Activated B cell treated with CpG ODN at 0.5 μM for 24 hours (primary cell): ENCODE results near the gene COA7. TPM values are rescaled to one million over a fixed set of nuclear protein-coding genes. Genes with fewer than 3 reads are reported as not detected.

ENCODE experiments used
- ATAC-seq: fragments of 200-7000 bp; cut with Tn5 transposase; one replicate; pipeline ENCODE4 v1.10.0; 2021; ENCODE audit warnings: low read depth, mild to moderate bottlenecking, moderate library complexity
- CTCF ChIA-PET: fragments of 350-600 bp; sonication (Branson Sonifier 250); formaldehyde crosslinking; loops from one replicate; lab custom pipeline; 2021; ENCODE audit warnings: antibody characterized with exemption; lab: Charles Lee
- POLR2A ChIA-PET: fragments of 350-600 bp; sonication (Branson Sonifier 250); formaldehyde crosslinking; loops from one replicate; lab custom pipeline; 2021; ENCODE audit warnings: antibody characterized with exemption; lab: Charles Lee
- DNase-seq: peaks from one replicate; pipeline ENCODE4 v3.0.0; 2022
- H3K27ac Mint-ChIP-seq: one replicate; pipeline ENCODE4 v1.8.0; 2020; ENCODE audit warnings: mixed read lengths
- H3K27me3 Mint-ChIP-seq: one replicate; pipeline ENCODE4 v1.8.0; 2021; ENCODE audit warnings: mixed read lengths
- H3K36me3 Mint-ChIP-seq: one replicate; pipeline ENCODE4 v1.8.0; 2021; ENCODE audit warnings: low read depth, mixed read lengths
- H3K4me1 Mint-ChIP-seq: one replicate; pipeline ENCODE4 v1.8.0; 2021; ENCODE audit warnings: mixed read lengths
- H3K4me3 Mint-ChIP-seq: one replicate; pipeline ENCODE4 v1.8.0; 2020; ENCODE audit warnings: mild to moderate bottlenecking, mixed read lengths
- H3K9me3 Mint-ChIP-seq: one replicate; pipeline ENCODE4 v1.8.0; 2020; ENCODE audit warnings: mixed read lengths
- CTCF ChIP-seq: fragments of 200-600 bp; IDR thresholded peaks from one replicate; pipeline ENCODE4 v1.8.0; 2022; ENCODE audit warnings: antibody characterized with exemption, mild to moderate bottlenecking
- intact Hi-C: fragments of 100-400 bp; cut with micrococcal nuclease; formaldehyde crosslinking; loops from one replicate; pipeline ENCODE4 v1.15.1; 2024
- total RNA-seq: library from RNA; stranded (reverse); gene quantifications from 2 replicates; pipeline ENCODE4 v1.2.3, GENCODE V29; 2022

Gene COA7
- total RNA-seq, 1 donor from 2014 or later: 23.6 TPM

DNA sequence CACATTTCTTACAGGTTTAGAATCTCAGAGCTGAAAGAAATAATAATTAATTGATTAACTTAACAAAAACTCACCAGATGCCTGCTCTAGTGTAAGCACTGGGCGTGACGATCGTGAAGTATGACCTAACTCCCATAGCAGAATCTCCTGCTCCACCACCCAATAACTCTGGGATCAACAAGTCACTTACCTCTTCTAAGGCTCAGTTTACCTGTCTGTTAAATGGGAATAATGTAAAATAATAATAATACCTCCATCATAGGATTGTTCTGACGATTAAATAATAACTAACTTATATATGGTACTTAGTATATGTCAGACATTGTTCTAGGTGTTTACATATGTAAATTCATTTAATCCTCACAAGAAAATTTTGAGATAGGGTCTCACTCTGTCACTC is 24.6 kb downstream of the COA7 start:
- no peak for ATAC-seq
- Mint-ChIP-seq H3K27me3 (no peaks in the 10 kb centered on the region), H3K4me1 (peaks cover 14% of the 10 kb centered on the region), H3K27ac (no peak overlapping the region), H3K9me3 (no peaks in the 10 kb centered on the region), H3K36me3 (peaks cover 53% of the 10 kb centered on the region), H3K4me3 (no peak overlapping the region)
- DNase-seq: no peak
- POLR2A ChIA-PET: interaction anchor here (1.6 kb wide), 1 partner anchor 39 kb away, joined by 7 read pairs; no protein-coding TSS in a partner anchor
- intact Hi-C loops: no loop called here
- no peak for TF ChIP-seq CTCF
- CTCF ChIA-PET: no interaction called here

- no peak for ATAC-seq
- ChIA-PET CTCF (no interaction called here), POLR2A (interaction anchor here (1.6 kb wide), 1 partner anchor 38 kb away, joined by 7 read pairs; no protein-coding TSS in a partner anchor)
- Mint-ChIP-seq H3K4me3 (no peak overlapping the region), H3K36me3 (peaks cover 59% of the 10 kb centered on the region), H3K9me3 (no peaks in the 10 kb centered on the region), H3K27ac (no peak overlapping the region), H3K4me1 (peaks cover 10% of the 10 kb centered on the region), H3K27me3 (no peaks in the 10 kb centered on the region)
- DNase-seq: no peak
- no peak for TF ChIP-seq CTCF
- intact Hi-C loops: no loop called here
Measured at GRCh38 chr1:52672946-52673345, 25.2 kb downstream of the COA7 start.

GRCh38 chr1:52670604-52671003 is 27.5 kb downstream of the COA7 start:
- TF ChIP-seq CTCF: no peak
- H3K27me3 Mint-ChIP-seq: no peaks in the 10 kb centered on the region
- ATAC-seq (no peak), DNase-seq (no peak)
- H3K27ac Mint-ChIP-seq: no peak overlapping the region
- no peaks in the 10 kb centered on the region for H3K9me3 Mint-ChIP-seq
- H3K4me3 Mint-ChIP-seq: no peak overlapping the region
- CTCF ChIA-PET: no interaction called here
- POLR2A ChIA-PET: interaction anchor here (0.7 to 1.2 kb wide), 2 partner anchors 9 to 33 kb away, joined by 3 read pairs; no protein-coding TSS in a partner anchor
- H3K36me3 Mint-ChIP-seq: peaks cover 54% of the 10 kb centered on the region
- H3K4me1 Mint-ChIP-seq: peaks cover 13% of the 10 kb centered on the region
- intact Hi-C loops: no loop called here

GRCh38 chr1:52669696-52670095 is 28.5 kb downstream of the COA7 start:
- intact Hi-C loops: loop anchor here (5.0 kb wide), 3 partner anchors 87 to 542 kb away; no protein-coding TSS in a partner anchor
- Mint-ChIP-seq H3K36me3 (peaks cover 49% of the 10 kb centered on the region), H3K27ac (peak overlapping the region; percentile 22), H3K4me3 (no peak overlapping the region), H3K4me1 (peaks cover 16% of the 10 kb centered on the region), H3K27me3 (no peaks in the 10 kb centered on the region), H3K9me3 (no peaks in the 10 kb centered on the region)
- ChIA-PET CTCF (interaction anchor here (0.9 kb wide), 1 partner anchor 9 kb away, joined by 3 read pairs; no protein-coding TSS in a partner anchor), POLR2A (interaction anchor here (0.6 to 1.2 kb wide), 6 partner anchors 9 to 136 kb away, joined by 3 to 11 read pairs (median 3); no protein-coding TSS in a partner anchor)
- DNase-seq (no peak), ATAC-seq (no peak)
- TF ChIP-seq CTCF: no peak

DNA sequence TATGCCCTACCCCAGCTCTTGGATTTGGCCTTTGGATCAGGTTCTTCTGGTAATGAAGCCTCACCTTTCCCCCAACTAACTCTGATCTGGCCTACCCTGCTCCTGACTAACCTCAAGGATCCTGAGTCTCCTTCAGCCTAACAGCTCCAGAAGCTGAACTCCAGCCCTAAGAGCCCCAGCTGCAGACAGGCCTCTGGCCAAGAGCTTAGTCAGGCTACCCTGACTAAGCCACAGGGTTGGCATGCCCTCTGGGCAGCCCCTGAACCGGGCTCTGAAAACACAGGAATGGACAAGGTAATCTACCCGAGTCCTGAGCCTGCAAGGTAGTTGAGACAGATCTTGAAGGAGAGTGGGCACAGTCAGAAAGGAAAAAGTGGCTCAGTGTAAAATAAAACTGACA is 29.4 kb downstream of the COA7 start:
- TF ChIP-seq CTCF: no peak
- intact Hi-C loops: loop anchor here (5.0 kb wide), 3 partner anchors 86 to 541 kb away; no protein-coding TSS in a partner anchor
- Mint-ChIP-seq H3K4me1 (peaks cover 13% of the 10 kb centered on the region), H3K27ac (no peak overlapping the region), H3K9me3 (no peaks in the 10 kb centered on the region), H3K36me3 (peaks cover 46% of the 10 kb centered on the region), H3K4me3 (no peak overlapping the region), H3K27me3 (no peaks in the 10 kb centered on the region)
- ChIA-PET CTCF (interaction anchor here (1.7 kb wide), 1 partner anchor 10 kb away, joined by 6 read pairs; no protein-coding TSS in a partner anchor), POLR2A (interaction anchor here (0.6 to 0.8 kb wide), 6 partner anchors 27 to 240 kb away, joined by 3 to 11 read pairs (median 4); no protein-coding TSS in a partner anchor)
- no peak for ATAC-seq
- DNase-seq: no peak
